ENCODE data around the gene BTBD7. TPM values are rescaled to one million over a fixed set of nuclear protein-coding genes. Genes with fewer than 3 reads are reported as not detected.

The BTBD7 gene
- total and polyA plus RNA-seq, 9 of the 15 experiments (the other 6 are each of a cell fraction or from before 2014, with no cell fraction given): 2.5 to 12.9 (median 6.2) TPM

DNA sequence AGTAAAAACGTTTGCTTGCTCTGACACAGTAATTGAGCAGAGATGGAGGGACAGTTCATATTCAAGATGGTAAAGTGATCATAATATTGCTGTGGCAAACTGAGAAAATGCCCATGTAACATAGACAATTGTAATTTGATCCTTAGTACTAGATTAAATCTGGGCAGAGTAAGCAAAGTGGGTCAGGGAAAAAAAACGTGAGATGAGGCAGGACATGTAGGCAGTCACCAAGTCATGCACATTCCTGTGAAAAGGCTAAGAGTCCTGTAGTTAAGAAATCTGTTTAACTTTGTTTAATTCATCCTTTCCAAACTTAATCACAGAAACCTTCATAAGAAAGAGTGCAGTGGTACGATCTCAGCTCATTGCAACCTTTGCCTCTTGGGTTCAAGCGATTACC lies 16.1 kb downstream of the BTBD7 start:
- BruUV-seq (replicated peaks): no TSS peak
- intact Hi-C loops (cut with micrococcal nuclease) (no loop called here), in situ Hi-C loops (cut with MboI) (no loop called here)
- Histone ChIP-seq H3K9me3 (replicated peaks; ENCODE audit: control insufficient read depth, insufficient read depth, low read depth, low read length) (no peaks in the 10 kb centered on the region), H3K36me3 (ENCODE audit: control insufficient read depth, insufficient read depth, low read length) (0 out of 3 replicates have a peak, but pooled peaks cover under 1% of the 10 kb centered on the region), H2AFZ (ENCODE audit: low read depth, low read length) (no peak overlapping the region), H3K9me1 (ENCODE audit: control insufficient read depth, insufficient read depth, low read length) (no peaks in the 10 kb centered on the region), H3K79me2 (ENCODE audit: control insufficient read depth, insufficient read depth, low read length) (peaks cover 75% of the 10 kb centered on the region), H3K4me3 (no peak overlapping the region), H3K9ac (ENCODE audit: insufficient read depth in 1 of 2, low read depth in 2 of 2, low read length in 2 of 2) (no peak overlapping the region), H3K4me2 (ENCODE audit: insufficient read depth, low read length) (no peak overlapping the region), H3K27me3 (ENCODE audit: control insufficient read depth in 2 of 2, insufficient read depth in 2 of 2, low read length in 2 of 2) (no peaks in the 10 kb centered on the region), H4K20me1 (replicated peaks; ENCODE audit: control insufficient read depth, insufficient read depth, low read length) (no peaks in the 10 kb centered on the region), H3K4me1 (replicated peaks in 1 of 2; ENCODE audit: control insufficient read depth in 2 of 2, insufficient read depth in 2 of 2, low read length in 2 of 2) (peaks cover 0 to 31% of the 10 kb centered on the region in 2 experiments; a peak in 4 of 5 replicates), H3K27ac (ENCODE audit: extremely low read depth, low read depth, low read length) (no peak overlapping the region)
- TF ChIP-seq FOXM1 (IDR thresholded peaks at IDR 0.05; ENCODE audit: low read depth) (no peak), FOXM1 (CRISPR knock-in tag; IDR thresholded peaks at IDR 0.05; ENCODE audit: low read depth) (no peak), KDM4B (IDR thresholded peaks at IDR 0.05; ENCODE audit: borderline replicate concordance in 2 of 2, low read depth in 1 of 2) (no peak), ZBTB9 (CRISPR knock-in tag; IDR thresholded peaks at IDR 0.05) (no peak), ZNF395 (CRISPR knock-in tag; IDR thresholded peaks at IDR 0.05) (no peak), HDAC6 (IDR thresholded peaks at IDR 0.05; ENCODE audit: low read depth, low read length) (no peak)
- ATAC-seq (no peak), DNase-seq (ENCODE audit: extremely low read depth in 1 of 4, low spot score in 3 of 4) (no peak), FAIRE-seq (no peak)
- WGBS (ENCODE audit: insufficient coverage, low coverage, missing lambda C conversion rate): 10% methylated on average over 1 of the region's 4 CpGs
- ChIA-PET POLR2A (interaction anchor here (1.7 to 2.5 kb wide), 2 partner anchors 12 to 14 kb away, joined by 4 to 12 read pairs; no protein-coding TSS in a partner anchor), CTCF (ENCODE audit: low intra/inter-chr PET ratio) (no interaction called here)

Measured in K562 (cell line).